ENCODE measurements around the gene SPPL2C.

SPPL2C gene

GRCh38 chr17:45886852-45887251 lies 42.2 kb downstream of the SPPL2C start:
- no peak for DNase-seq

GRCh38 chr17:45888392-45888791 lies 43.7 kb downstream of the SPPL2C start:
- DNase-seq: no peak

GRCh38 chr17:45889579-45889978 lies 44.9 kb downstream of the SPPL2C start:
- no peak for DNase-seq

- no peak for DNase-seq
Observed at GRCh38 chr17:45893725-45894021, 49.0 kb downstream of the SPPL2C start.

- peak; percentile 85 for DNase-seq
Observed at GRCh38 chr17:45894022-45894784, 49.5 kb downstream of the SPPL2C start, which contains the start of gene MAPT. MAPT (plus strand) TSS chr17:45894554; CDS start chr17:45962338, 67,784 bp downstream.

- no peak for DNase-seq
Observed at GRCh38 chr17:45895304-45895968, 50.8 kb downstream of the SPPL2C start.

GRCh38 chr17:45895969-45896785 lies 51.5 kb downstream of the SPPL2C start:
- DNase-seq: no peak
